ENCODE measurements around the gene IL17RB.

- TF ChIP-seq, protein P1, sequence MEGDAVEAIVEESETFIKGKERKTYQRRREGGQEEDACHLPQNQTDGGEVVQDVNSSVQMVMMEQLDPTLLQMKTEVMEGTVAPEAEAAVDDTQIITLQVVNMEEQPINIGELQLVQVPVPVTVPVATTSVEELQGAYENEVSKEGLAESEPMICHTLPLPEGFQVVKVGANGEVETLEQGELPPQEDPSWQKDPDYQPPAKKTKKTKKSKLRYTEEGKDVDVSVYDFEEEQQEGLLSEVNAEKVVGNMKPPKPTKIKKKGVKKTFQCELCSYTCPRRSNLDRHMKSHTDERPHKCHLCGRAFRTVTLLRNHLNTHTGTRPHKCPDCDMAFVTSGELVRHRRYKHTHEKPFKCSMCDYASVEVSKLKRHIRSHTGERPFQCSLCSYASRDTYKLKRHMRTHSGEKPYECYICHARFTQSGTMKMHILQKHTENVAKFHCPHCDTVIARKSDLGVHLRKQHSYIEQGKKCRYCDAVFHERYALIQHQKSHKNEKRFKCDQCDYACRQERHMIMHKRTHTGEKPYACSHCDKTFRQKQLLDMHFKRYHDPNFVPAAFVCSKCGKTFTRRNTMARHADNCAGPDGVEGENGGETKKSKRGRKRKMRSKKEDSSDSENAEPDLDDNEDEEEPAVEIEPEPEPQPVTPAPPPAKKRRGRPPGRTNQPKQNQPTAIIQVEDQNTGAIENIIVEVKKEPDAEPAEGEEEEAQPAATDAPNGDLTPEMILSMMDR (IDR thresholded peaks at IDR 0.05) = no peak
- no peak for TF ChIP-seq POLR2A (IDR thresholded peaks at IDR 0.05)
These were observed 31.3 kb upstream of the IL17RB start for GRCh38 chr3:53815067-53815466.
